ENCODE data around the gene CACNG8.

The CACNG8 gene

GRCh38 chr19:53965091-53965490, 2.4 kb downstream of the CACNG8 start:
- DNase-seq, result no peak

GRCh38 chr19:53966931-53967330, 4.2 kb downstream of the CACNG8 start:
- no peak for DNase-seq

- no peak for DNase-seq
Observed at GRCh38 chr19:53969366-53969765, 6.6 kb downstream of the CACNG8 start.

GRCh38 chr19:53971673-53972072, 8.9 kb downstream of the CACNG8 start:
- no peak for DNase-seq

GRCh38 chr19:53977429-53977990, 14.8 kb downstream of the CACNG8 start:
- peak; percentile 10 for DNase-seq

- no peak for DNase-seq
Observed at GRCh38 chr19:53977991-53978731, 15.4 kb downstream of the CACNG8 start.

- no peak for DNase-seq
Observed at GRCh38 chr19:53978975-53979801, 16.5 kb downstream of the CACNG8 start.

- no peak for DNase-seq
Observed at GRCh38 chr19:53980539-53981375, 18.0 kb downstream of the CACNG8 start.

- no peak for DNase-seq
Observed at GRCh38 chr19:53981376-53981951, 18.7 kb downstream of the CACNG8 start.

- no peak for DNase-seq
Observed at GRCh38 chr19:53982001-53982451, 19.3 kb downstream of the CACNG8 start.

GRCh38 chr19:53982611-53983010, 19.9 kb downstream of the CACNG8 start:
- no peak for DNase-seq

- DNase-seq, result no peak
Observed at GRCh38 chr19:53983457-53984289, 20.9 kb downstream of the CACNG8 start.

- no peak for DNase-seq
Observed at GRCh38 chr19:53985863-53986262, 23.1 kb downstream of the CACNG8 start.

- DNase-seq, result no peak
Observed at GRCh38 chr19:53988981-53989380, 26.2 kb downstream of the CACNG8 start.

- DNase-seq, result no peak
Observed at GRCh38 chr19:53989600-53990533, 27.1 kb downstream of the CACNG8 start.

- DNase-seq, result no peak
Observed at GRCh38 chr19:53991224-53992113, 28.7 kb downstream of the CACNG8 start, which contains the start of gene CACNG6. TSS of gene CACNG6 (plus strand) at chr19:53991637. CDS start at chr19:53992878, 1,241 bp downstream.

- no peak for DNase-seq
Observed at GRCh38 chr19:53992211-53992610, 29.5 kb downstream of the CACNG8 start.

- DNase-seq, result no peak
Observed at GRCh38 chr19:53992815-53993214, 30.1 kb downstream of the CACNG8 start.

GRCh38 chr19:53993448-53993847, 30.7 kb downstream of the CACNG8 start:
- DNase-seq, result no peak
